Epithelial cell of proximal tubule (primary cell): ENCODE data around the gene KCNAB1. TPM values are rescaled to one million over a fixed set of nuclear protein-coding genes. Genes with fewer than 3 reads are reported as not detected.

Experiments used
- DNase-seq: peaks from one replicate; pipeline ENCODE4 v3.0.0-alpha.2; 2011; ENCODE audit warnings: low read depth
- H3K4me3 ChIP-seq: 2 replicates; pipeline ENCODE4 v1.5.1; 2011; ENCODE audit warnings: low read depth, mild to moderate bottlenecking, low read length
- CTCF ChIP-seq: conservative IDR thresholded peaks from 2 replicates; pipeline ENCODE4 v1.5.1; 2012; ENCODE audit warnings: low read depth, mild to moderate bottlenecking, low read length
- total RNA-seq: library from RNA; depleted of rRNA; stranded (reverse); fragments of >200 nt; gene quantifications from 2 replicates; pipeline ENCODE4 v1.2.3, GENCODE V29; 2015

KCNAB1 gene
- total RNA-seq, 1 donor from 2014 or later, result not detected

DNA sequence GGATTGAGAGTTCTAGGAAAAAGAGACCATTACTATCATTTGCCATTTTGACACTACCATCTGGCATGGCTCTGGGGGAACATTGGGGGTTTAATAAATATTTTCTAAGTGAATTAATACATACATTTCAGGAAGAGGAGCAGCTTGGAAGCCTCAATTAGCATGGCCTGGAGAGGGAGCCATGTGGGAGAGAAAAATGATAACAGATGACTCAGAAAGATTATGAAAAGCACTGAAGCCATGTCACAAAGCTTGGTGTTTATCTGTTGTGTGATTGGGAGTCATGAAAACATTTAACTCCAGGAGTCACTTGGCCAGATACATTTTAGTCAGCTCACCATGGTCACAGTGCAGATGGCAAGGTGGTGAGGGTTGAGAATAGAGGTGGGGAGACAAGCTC, 313.5 kb downstream of the KCNAB1 start:
- no peak for TF ChIP-seq CTCF

GRCh38 chr3:156434921-156435320, 314.5 kb downstream of the KCNAB1 start:
- no peak for DNase-seq
- no peak for TF ChIP-seq CTCF
- H3K4me3 ChIP-seq, result no peak overlapping the region

More for the DNA sequence above, 313.5 kb downstream of the KCNAB1 start:
- no peak overlapping the region for H3K4me3 ChIP-seq
- no peak for DNase-seq

DNA sequence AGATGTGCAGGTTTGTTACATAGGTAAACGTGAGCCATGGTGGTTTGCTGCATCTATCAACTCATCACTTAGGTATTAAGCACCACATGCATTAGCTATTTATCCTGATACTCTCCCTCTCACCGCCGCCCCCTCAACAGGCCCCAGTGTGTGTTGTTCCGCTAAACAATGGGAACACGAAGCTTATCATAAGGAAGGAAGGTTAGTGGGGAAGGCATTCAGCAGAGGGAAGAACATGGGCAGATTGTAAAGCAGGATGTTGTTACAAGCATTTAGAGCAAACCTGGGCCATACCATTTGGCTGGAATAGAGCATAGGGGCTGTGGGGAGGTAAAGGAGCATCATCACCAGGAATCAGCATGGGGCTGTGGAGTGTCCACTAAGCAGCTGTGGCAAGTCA, 322.7 kb downstream of the KCNAB1 start:
- H3K4me3 ChIP-seq, result no peak overlapping the region
- no peak for DNase-seq
- TF ChIP-seq CTCF, result no peak

DNA sequence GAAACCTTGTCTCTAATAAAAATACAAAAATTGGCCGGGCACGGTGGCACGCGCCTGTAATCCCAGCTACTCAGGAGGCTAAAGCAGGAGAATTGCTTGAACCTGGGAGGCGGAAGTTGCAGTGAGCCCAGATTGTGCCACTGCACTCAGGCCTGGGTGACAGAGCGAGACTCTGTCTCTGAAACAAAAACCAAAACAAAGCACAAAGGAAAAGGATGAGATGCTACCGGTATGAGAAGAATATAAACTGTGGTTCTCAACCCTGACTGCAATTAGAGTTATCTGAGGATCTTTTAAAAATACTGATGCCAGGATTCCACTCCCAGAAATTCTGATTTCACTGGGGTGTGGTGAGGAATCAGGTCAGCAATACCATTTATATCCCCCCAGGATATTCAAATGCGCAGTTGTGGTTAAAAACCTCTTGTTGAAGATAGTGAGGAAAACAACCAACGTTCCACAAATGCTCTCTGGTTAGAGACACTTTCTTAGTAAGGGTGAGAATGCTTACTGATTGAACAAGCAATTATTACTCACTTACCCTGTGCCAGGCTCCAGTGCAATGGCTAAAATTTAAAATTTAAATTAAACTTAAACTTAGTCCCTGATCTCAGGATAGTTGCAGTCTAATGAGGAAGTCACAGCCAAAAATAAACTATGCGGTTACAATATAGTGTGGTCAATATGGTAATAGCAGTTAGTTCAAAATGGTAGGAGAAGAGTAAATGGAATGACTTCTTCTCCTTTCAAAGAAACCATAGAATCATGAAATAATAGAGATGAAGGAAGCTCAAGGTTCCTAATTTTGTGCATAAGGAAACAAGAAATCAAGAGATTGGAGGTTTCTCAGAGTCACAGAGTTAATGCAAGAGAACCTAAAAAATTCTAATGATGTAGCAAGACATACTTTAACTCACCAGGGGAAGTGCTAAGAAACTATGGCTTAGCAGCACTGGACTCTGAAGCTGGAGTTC, 325.0 kb downstream of the KCNAB1 start:
- TF ChIP-seq CTCF, result no peak
- no peak overlapping the region for H3K4me3 ChIP-seq
- no peak for DNase-seq

GRCh38 chr3:156448300-156448699, 327.9 kb downstream of the KCNAB1 start:
- TF ChIP-seq CTCF, result peak; percentile 64
- no peak for DNase-seq
- H3K4me3 ChIP-seq, result no peak overlapping the region

GRCh38 chr3:156449710-156450574, 329.6 kb downstream of the KCNAB1 start:
- no peak overlapping the region for H3K4me3 ChIP-seq
- DNase-seq, result no peak
- peak; percentile 79 for TF ChIP-seq CTCF
